ENCODE measurements around the gene ARHGAP44. TPM values are rescaled to one million over a fixed set of nuclear protein-coding genes. Genes with fewer than 3 reads are reported as not detected.

Gene ARHGAP44
- total and polyA plus RNA-seq, 2 donors (not counting 1 experiment from before 2014, with no cell fraction given) = 0.78 to 11.6 TPM

- DNase-seq (no peak), ATAC-seq (ENCODE audit: low read depth) (no peak)
- H3K4me1 Mint-ChIP-seq = no peaks in the 10 kb centered on the region
These were observed 207.6 kb downstream of the ARHGAP44 start for GRCh38 chr17:12996941-12997340.

GRCh38 chr17:12998461-12998860 lies 209.2 kb downstream of the ARHGAP44 start:
- H3K4me1 ChIP-seq (ENCODE audit: control insufficient read depth in 2 of 2, insufficient read depth in 2 of 2, low read length in 2 of 2) = no peaks in the 10 kb centered on the region
- intact Hi-C loops (cut with micrococcal nuclease) = no loop called here
- no peaks in the 10 kb centered on the region for H3K9me3 Mint-ChIP-seq (ENCODE audit: insufficient read depth)
- no peak for TF ChIP-seq CTCF (IDR thresholded peaks at IDR 0.05)
- no peak for TF ChIP-seq EZH2 (IDR thresholded peaks at IDR 0.05; ENCODE audit: borderline replicate concordance, insufficient read depth, low read depth, low read length, poor library complexity, severe bottlenecking)
- ATAC-seq (ENCODE audit: low read depth) (no peak), DNase-seq (no peak)
- H3K4me3 Mint-ChIP-seq = no peak overlapping the region
- ChIA-PET POLR2A (no interaction called here), CTCF (interaction anchor here (0.9 kb wide), 1 partner anchor 16 kb away, joined by 3 read pairs; no protein-coding TSS in a partner anchor)
- peaks cover 7% of the 10 kb centered on the region for H4K20me1 ChIP-seq (ENCODE audit: control insufficient read depth, insufficient read depth, low read length, poor library complexity, severe bottlenecking)
- H3K4me1 Mint-ChIP-seq = no peaks in the 10 kb centered on the region
- 98% methylated on average over 8 of the region's 8 CpGs for WGBS (ENCODE audit: insufficient coverage)
- no peaks in the 10 kb centered on the region for H3K27me3 ChIP-seq (replicated peaks in 1 of 4; ENCODE audit: control extremely low read depth in 1 of 4, control insufficient read depth in 3 of 4, insufficient read depth in 4 of 4, low read length in 3 of 4)
- no peak overlapping the region for H3K4me3 ChIP-seq (ENCODE audit: control extremely low read depth in 1 of 5, extremely low read depth in 1 of 5, insufficient read depth in 1 of 5, low read depth in 2 of 5, low read length in 4 of 5)
- H3K27ac ChIP-seq (ENCODE audit: low read length in 2 of 2) = no peak overlapping the region
- H3K9me3 ChIP-seq (ENCODE audit: control extremely low read depth in 1 of 3, control insufficient read depth in 2 of 3, insufficient read depth in 1 of 3, low read length in 2 of 3) = no peaks in the 10 kb centered on the region
- no peak overlapping the region for H3K4me2 ChIP-seq (replicated peaks; ENCODE audit: low read depth, low read length, poor library complexity, severe bottlenecking)
- peaks cover 19 to 96% of the 10 kb centered on the region in 2 experiments for H3K36me3 ChIP-seq (replicated peaks in 1 of 2; ENCODE audit: control extremely low read depth in 1 of 2, control insufficient read depth in 1 of 2, extremely low read depth in 1 of 2, insufficient read depth in 2 of 2, low read length in 1 of 2)
- no peak overlapping the region for H2AFZ ChIP-seq (ENCODE audit: insufficient read depth, low read depth, low read length, poor library complexity, severe bottlenecking)
- no peak overlapping the region for H3K27ac Mint-ChIP-seq
- H3K27me3 Mint-ChIP-seq = no peaks in the 10 kb centered on the region
- H3K79me2 ChIP-seq (ENCODE audit: control insufficient read depth, insufficient read depth, low read length) = peaks cover 6% of the 10 kb centered on the region
- H3K9ac ChIP-seq (ENCODE audit: low read length) = no peak overlapping the region

More at GRCh38 chr17:12996941-12997340, 207.6 kb downstream of the ARHGAP44 start:
- Histone ChIP-seq H3K36me3 (replicated peaks in 1 of 2; ENCODE audit: control extremely low read depth in 1 of 2, control insufficient read depth in 1 of 2, extremely low read depth in 1 of 2, insufficient read depth in 2 of 2, low read length in 1 of 2) (peaks cover 19 to 96% of the 10 kb centered on the region in 2 experiments), H3K27ac (ENCODE audit: low read length in 2 of 2) (no peak overlapping the region), H3K4me1 (ENCODE audit: control insufficient read depth in 2 of 2, insufficient read depth in 2 of 2, low read length in 2 of 2) (no peaks in the 10 kb centered on the region), H2AFZ (ENCODE audit: insufficient read depth, low read depth, low read length, poor library complexity, severe bottlenecking) (no peak overlapping the region), H3K79me2 (ENCODE audit: control insufficient read depth, insufficient read depth, low read length) (peaks cover under 1% of the 10 kb centered on the region), H3K4me2 (replicated peaks; ENCODE audit: low read depth, low read length, poor library complexity, severe bottlenecking) (no peak overlapping the region), H3K4me3 (ENCODE audit: control extremely low read depth in 1 of 5, extremely low read depth in 1 of 5, insufficient read depth in 1 of 5, low read depth in 2 of 5, low read length in 4 of 5) (no peak overlapping the region), H4K20me1 (ENCODE audit: control insufficient read depth, insufficient read depth, low read length, poor library complexity, severe bottlenecking) (peaks cover 3% of the 10 kb centered on the region), H3K9me3 (ENCODE audit: control extremely low read depth in 1 of 3, control insufficient read depth in 2 of 3, insufficient read depth in 1 of 3, low read length in 2 of 3) (no peaks in the 10 kb centered on the region), H3K27me3 (replicated peaks in 1 of 4; ENCODE audit: control extremely low read depth in 1 of 4, control insufficient read depth in 3 of 4, insufficient read depth in 4 of 4, low read length in 3 of 4) (no peaks in the 10 kb centered on the region), H3K9ac (ENCODE audit: low read length) (no peak overlapping the region)
- Mint-ChIP-seq H3K27ac (no peak overlapping the region), H3K4me3 (no peak overlapping the region), H3K27me3 (no peaks in the 10 kb centered on the region), H3K9me3 (ENCODE audit: insufficient read depth) (no peaks in the 10 kb centered on the region)
- intact Hi-C loops (cut with micrococcal nuclease) = no loop called here
- WGBS (ENCODE audit: insufficient coverage) = 98% methylated on average over 5 of the region's 5 CpGs
- TF ChIP-seq EZH2 (IDR thresholded peaks at IDR 0.05; ENCODE audit: borderline replicate concordance, insufficient read depth, low read depth, low read length, poor library complexity, severe bottlenecking) (no peak), CTCF (IDR thresholded peaks at IDR 0.05) (no peak)
- ChIA-PET CTCF (interaction anchor here (0.9 kb wide), 1 partner anchor 21 kb away, joined by 3 read pairs; the partner anchor contains the start of gene ELAC2), POLR2A (no interaction called here)

Measured in B cell (primary cell).